Effector CD8-positive, alpha-beta T cell (primary cell): ENCODE data around the gene CELF2.

Source experiments
- DNase-seq: peaks from one replicate; lab custom pipeline; 2025; lab: John Stamatoyannopoulos, UW

The CELF2 gene

GRCh38 chr10:11270135-11270857, 252.6 kb downstream of the CELF2 start:
- DNase-seq: peak; percentile 43

- DNase-seq: no peak
These were observed 253.1 kb downstream of the CELF2 start for GRCh38 chr10:11270858-11271179.

GRCh38 chr10:11272915-11273389, 255.3 kb downstream of the CELF2 start:
- DNase-seq: no peak

GRCh38 chr10:11274452-11274851, 256.8 kb downstream of the CELF2 start:
- DNase-seq: no peak

GRCh38 chr10:11275651-11276050, 258.0 kb downstream of the CELF2 start:
- no peak for DNase-seq

GRCh38 chr10:11276449-11276990, 258.8 kb downstream of the CELF2 start:
- no peak for DNase-seq

- no peak for DNase-seq
These were observed 261.6 kb downstream of the CELF2 start for GRCh38 chr10:11279314-11279713.

- no peak for DNase-seq
These were observed 262.7 kb downstream of the CELF2 start for GRCh38 chr10:11280187-11280932.

GRCh38 chr10:11282156-11282555, 264.5 kb downstream of the CELF2 start:
- no peak for DNase-seq

GRCh38 chr10:11282661-11283060, 265.0 kb downstream of the CELF2 start:
- DNase-seq: no peak

GRCh38 chr10:11284291-11285085, 266.8 kb downstream of the CELF2 start:
- no peak for DNase-seq

- no peak for DNase-seq
These were observed 267.5 kb downstream of the CELF2 start for GRCh38 chr10:11285171-11285570.

GRCh38 chr10:11286261-11286852, 268.7 kb downstream of the CELF2 start:
- DNase-seq: no peak

- no peak for DNase-seq
These were observed 270.6 kb downstream of the CELF2 start for GRCh38 chr10:11288302-11288701.

- no peak for DNase-seq
These were observed 272.7 kb downstream of the CELF2 start for GRCh38 chr10:11290156-11290890.

- DNase-seq: no peak
These were observed 275.1 kb downstream of the CELF2 start for GRCh38 chr10:11292576-11293302.

- DNase-seq: no peak
These were observed 275.7 kb downstream of the CELF2 start for GRCh38 chr10:11293332-11293731.

- no peak for DNase-seq
These were observed 277.3 kb downstream of the CELF2 start for GRCh38 chr10:11294831-11295450.

GRCh38 chr10:11295492-11295891, 277.8 kb downstream of the CELF2 start:
- no peak for DNase-seq

GRCh38 chr10:11297136-11297535, 279.5 kb downstream of the CELF2 start:
- DNase-seq: no peak
